ENCODE data around the gene PIBF1. TPM values are rescaled to one million over a fixed set of nuclear protein-coding genes. Genes with fewer than 3 reads are reported as not detected.
"Not testable (repeated sequence)": the region's sequence is repeated elsewhere in the genome, so short reads cannot be mapped to it uniquely, and the experiment has no call there.

Gene PIBF1
- total RNA-seq, 1 donor from 2014 or later, result 40.2 TPM

- TF ChIP-seq CTCF (IDR thresholded peaks at IDR 0.05; ENCODE audit: unreplicated experiment), result no peak
- no peaks in the 10 kb centered on the region for H3K9me3 Mint-ChIP-seq
- H3K36me3 Mint-ChIP-seq, result peaks cover 7% of the 10 kb centered on the region
- DNase-seq (ENCODE audit: low spot score in 2 of 2, unreplicated experiment in 2 of 2), result no peak
- H3K4me3 Mint-ChIP-seq, result no peak overlapping the region
- H3K27ac Mint-ChIP-seq, result no peak overlapping the region
- H3K27me3 Mint-ChIP-seq (ENCODE audit: low read depth), result no peaks in the 10 kb centered on the region
- peaks cover 31% of the 10 kb centered on the region for H3K4me1 Mint-ChIP-seq
Measured at GRCh38 chr13:72890546-72890945, 108.6 kb downstream of the PIBF1 start.

- peaks cover 16% of the 10 kb centered on the region for H3K36me3 Mint-ChIP-seq
- H3K4me3 Mint-ChIP-seq, result no peak overlapping the region
- no peaks in the 10 kb centered on the region for H3K27me3 Mint-ChIP-seq (ENCODE audit: low read depth)
- no peak overlapping the region for H3K27ac Mint-ChIP-seq
- peaks cover 3% of the 10 kb centered on the region for H3K9me3 Mint-ChIP-seq
- DNase-seq (ENCODE audit: low spot score in 2 of 2, unreplicated experiment in 2 of 2), result no peak
- no peak for TF ChIP-seq CTCF (IDR thresholded peaks at IDR 0.05; ENCODE audit: unreplicated experiment)
- peaks cover 29% of the 10 kb centered on the region for H3K4me1 Mint-ChIP-seq
Measured at GRCh38 chr13:72891423-72891822, 109.5 kb downstream of the PIBF1 start.

- H3K4me3 Mint-ChIP-seq, result no peak overlapping the region
- no peak overlapping the region for H3K27ac Mint-ChIP-seq
- no peak for TF ChIP-seq CTCF (IDR thresholded peaks at IDR 0.05; ENCODE audit: unreplicated experiment)
- H3K9me3 Mint-ChIP-seq, result peaks cover 47% of the 10 kb centered on the region
- no peaks in the 10 kb centered on the region for H3K27me3 Mint-ChIP-seq (ENCODE audit: low read depth)
- peaks cover 17% of the 10 kb centered on the region for H3K4me1 Mint-ChIP-seq
- H3K36me3 Mint-ChIP-seq, result peaks cover 52% of the 10 kb centered on the region
- no peak for DNase-seq (ENCODE audit: low spot score in 2 of 2, unreplicated experiment in 2 of 2)
Measured at GRCh38 chr13:72896869-72897268, 114.9 kb downstream of the PIBF1 start.

- H3K27me3 Mint-ChIP-seq (ENCODE audit: low read depth); H3K27ac Mint-ChIP-seq; H3K4me1 Mint-ChIP-seq; DNase-seq (ENCODE audit: low spot score in 2 of 2, unreplicated experiment in 2 of 2); H3K4me3 Mint-ChIP-seq: not testable (repeated sequence)
- H3K36me3 Mint-ChIP-seq, result peaks cover 40% of the 10 kb centered on the region
- peaks cover 46% of the 10 kb centered on the region for H3K9me3 Mint-ChIP-seq
Measured at GRCh38 chr13:72901546-72901945, 119.6 kb downstream of the PIBF1 start.

- DNase-seq (ENCODE audit: low spot score in 2 of 2, unreplicated experiment in 2 of 2), result no peak
Measured at GRCh38 chr13:72908416-72908815, 126.5 kb downstream of the PIBF1 start.

GRCh38 chr13:72911981-72912380, 130.0 kb downstream of the PIBF1 start:
- Mint-ChIP-seq H3K27ac (no peak overlapping the region), H3K4me3 (no peak overlapping the region), H3K36me3 (peaks cover 37% of the 10 kb centered on the region), H3K9me3 (peaks cover 9% of the 10 kb centered on the region), H3K4me1 (peaks cover 12% of the 10 kb centered on the region), H3K27me3 (ENCODE audit: low read depth) (no peaks in the 10 kb centered on the region)
- DNase-seq (ENCODE audit: low spot score in 2 of 2, unreplicated experiment in 2 of 2), result no peak
- TF ChIP-seq CTCF (IDR thresholded peaks at IDR 0.05; ENCODE audit: unreplicated experiment), result no peak

More at GRCh38 chr13:72908416-72908815, 126.5 kb downstream of the PIBF1 start:
- no peaks in the 10 kb centered on the region for H3K27me3 Mint-ChIP-seq (ENCODE audit: low read depth)
- H3K4me1 Mint-ChIP-seq, result peaks cover 19% of the 10 kb centered on the region
- peaks cover 39% of the 10 kb centered on the region for H3K36me3 Mint-ChIP-seq
- peaks cover 9% of the 10 kb centered on the region for H3K9me3 Mint-ChIP-seq
- TF ChIP-seq CTCF (IDR thresholded peaks at IDR 0.05; ENCODE audit: unreplicated experiment), result no peak
- peak overlapping the region; percentile 24 for H3K27ac Mint-ChIP-seq
- no peak overlapping the region for H3K4me3 Mint-ChIP-seq
